EL (cell line): ENCODE measurements around the gene TENT5C.

Experiments used
- DNase-seq: peaks from one replicate; pipeline ENCODE4 v3.0.0-alpha.2; 2016

TENT5C gene

GRCh38 chr1:117638759-117639158 is 32.9 kb downstream of the TENT5C start:
- DNase-seq, result no peak

GRCh38 chr1:117639741-117640140 is 33.9 kb downstream of the TENT5C start:
- DNase-seq, result no peak

- DNase-seq, result no peak
Observed at GRCh38 chr1:117641536-117641935, 35.7 kb downstream of the TENT5C start.

- DNase-seq, result no peak
Observed at GRCh38 chr1:117642963-117643362, 37.1 kb downstream of the TENT5C start.

DNA sequence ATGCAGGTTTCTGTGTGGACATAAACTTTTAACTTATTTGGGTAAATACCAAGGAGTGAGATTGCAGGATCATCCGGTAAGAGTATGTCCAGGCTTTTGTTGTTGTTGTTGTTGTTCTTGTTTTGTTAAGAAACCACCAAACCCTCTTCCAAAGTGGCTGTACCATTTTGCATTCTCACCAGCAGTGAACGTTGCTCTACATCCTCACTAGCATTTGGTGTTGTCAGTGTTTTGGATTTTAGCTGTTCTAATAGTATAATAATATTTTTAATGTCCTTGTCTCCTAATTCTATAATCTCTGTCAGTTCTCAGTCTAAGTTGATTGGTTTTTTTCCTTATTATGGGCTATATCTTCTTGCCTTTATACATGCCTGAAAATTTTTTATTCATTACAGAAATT is 37.8 kb downstream of the TENT5C start:
- DNase-seq, result no peak

- no peak for DNase-seq
Observed at GRCh38 chr1:117644696-117645311, 39.0 kb downstream of the TENT5C start.

GRCh38 chr1:117645343-117645742 is 39.5 kb downstream of the TENT5C start:
- no peak for DNase-seq

- peak; percentile 16 for DNase-seq
Observed at GRCh38 chr1:117646007-117646811, 40.4 kb downstream of the TENT5C start.

DNA sequence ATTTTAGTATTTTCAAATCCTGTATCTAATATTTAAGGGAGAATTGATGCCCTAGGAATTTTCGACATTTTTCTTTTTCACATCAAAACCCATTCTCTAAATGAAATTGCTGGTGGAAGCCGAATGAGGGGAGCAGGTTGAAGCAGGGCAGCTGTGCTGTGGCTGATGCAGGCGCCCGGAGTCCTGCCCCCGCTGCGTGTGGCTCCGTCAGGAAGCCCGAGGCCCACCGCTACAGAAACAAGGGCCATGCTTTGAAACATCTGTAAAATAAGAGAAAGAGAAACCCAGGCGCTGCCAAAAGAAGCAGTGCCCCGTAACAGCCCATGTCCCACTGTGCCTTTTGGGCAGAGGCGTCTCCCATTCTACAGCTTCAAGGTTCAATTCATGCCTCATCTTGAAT is 41.1 kb downstream of the TENT5C start:
- DNase-seq, result no peak

DNA sequence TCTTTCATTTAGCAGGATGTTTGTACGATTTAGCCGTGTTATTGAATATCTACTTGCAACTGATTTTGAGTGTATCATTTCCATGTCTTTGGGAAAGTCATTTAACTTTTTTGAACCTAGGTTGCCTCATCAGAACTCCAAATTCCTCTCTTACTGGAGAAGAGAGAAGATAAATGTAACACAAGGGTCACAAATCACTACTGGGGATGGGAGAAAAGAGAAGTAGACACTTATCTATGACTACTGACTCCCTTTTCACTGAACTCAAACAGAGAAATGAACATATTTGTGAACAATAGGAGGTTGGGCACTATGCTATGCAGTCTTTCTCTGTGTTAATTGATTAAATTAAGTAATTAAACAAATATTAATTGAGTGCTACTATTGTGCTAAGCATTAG is 42.2 kb downstream of the TENT5C start:
- no peak for DNase-seq

- no peak for DNase-seq
Observed at GRCh38 chr1:117650840-117651568, 45.2 kb downstream of the TENT5C start.

DNA sequence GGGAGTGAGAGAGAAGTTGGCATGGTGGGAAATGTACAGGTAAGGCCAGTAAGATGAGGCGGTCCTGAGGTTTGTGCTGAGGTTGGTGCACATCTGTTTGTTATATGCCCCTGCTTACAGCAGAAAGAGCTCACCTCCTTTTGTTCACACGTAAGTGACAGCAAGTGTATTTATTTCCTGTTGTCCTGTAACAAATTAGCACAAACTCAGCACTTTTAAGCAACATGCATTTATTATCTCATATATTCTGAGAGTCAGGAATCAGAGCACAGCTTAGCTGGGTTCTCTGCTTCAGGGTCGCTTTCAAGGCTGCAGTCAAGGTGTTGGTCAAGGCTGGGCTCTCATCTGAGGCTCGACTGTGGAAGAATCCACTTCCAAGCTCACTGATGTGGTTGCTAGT is 45.8 kb downstream of the TENT5C start:
- no peak for DNase-seq

GRCh38 chr1:117652421-117652820 is 46.6 kb downstream of the TENT5C start:
- DNase-seq, result no peak

DNA sequence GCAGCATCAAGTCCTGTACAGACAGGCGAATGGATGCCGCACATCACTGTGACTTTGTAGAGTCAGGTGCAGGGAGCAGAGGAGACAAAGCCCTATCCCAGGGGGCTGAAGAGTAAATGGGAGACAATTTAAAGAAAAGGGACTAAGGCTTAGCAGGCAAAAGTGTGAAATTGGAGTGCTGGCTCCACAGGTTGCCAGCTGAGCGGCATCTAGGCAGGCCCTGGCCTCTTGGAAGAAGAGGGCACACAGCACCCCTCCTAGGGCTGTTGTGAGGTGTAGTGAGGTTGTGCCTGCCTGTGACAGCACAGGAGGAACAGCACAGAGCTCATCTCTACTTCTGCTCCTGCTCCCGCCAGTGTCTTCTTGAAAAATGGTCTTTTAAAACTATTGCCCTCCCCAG is 47.3 kb downstream of the TENT5C start:
- DNase-seq, result no peak

- no peak for DNase-seq
Observed at GRCh38 chr1:117653732-117654492, 48.1 kb downstream of the TENT5C start.

DNA sequence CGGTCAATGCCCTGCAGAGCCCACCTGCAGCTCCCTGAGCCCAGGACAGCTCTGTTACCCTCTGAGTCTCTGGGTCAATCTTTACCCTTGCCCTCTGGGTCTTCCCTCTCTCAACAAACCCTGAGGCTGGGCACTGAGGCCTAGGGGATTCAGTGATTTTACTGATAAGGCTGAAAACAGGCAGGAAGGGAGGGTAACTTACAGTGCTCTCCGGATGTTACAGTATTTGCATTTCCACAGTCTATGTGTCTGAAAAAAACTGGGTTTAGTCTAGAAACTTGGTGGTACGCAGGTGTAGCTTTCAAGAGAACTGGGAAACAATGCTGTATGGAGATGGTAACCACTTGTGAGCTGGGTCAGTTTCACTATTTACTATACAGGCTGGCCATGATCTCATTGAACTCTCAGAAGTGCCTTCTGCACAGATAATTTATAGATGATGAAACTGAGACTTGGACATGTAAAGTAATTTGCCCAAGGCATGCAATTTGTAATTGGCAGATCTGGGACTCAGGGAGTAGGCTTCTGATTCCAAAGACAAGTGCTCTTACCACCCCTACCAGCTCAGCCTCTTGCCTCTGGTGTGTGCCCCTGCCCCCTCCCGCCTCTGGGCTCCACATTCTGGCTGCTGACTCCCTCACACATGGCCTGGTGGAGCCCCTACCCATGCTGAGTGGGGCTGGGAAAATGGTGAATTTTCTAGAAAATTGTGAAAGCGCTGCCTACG is 48.8 kb downstream of the TENT5C start:
- peak; percentile 14 for DNase-seq

DNA sequence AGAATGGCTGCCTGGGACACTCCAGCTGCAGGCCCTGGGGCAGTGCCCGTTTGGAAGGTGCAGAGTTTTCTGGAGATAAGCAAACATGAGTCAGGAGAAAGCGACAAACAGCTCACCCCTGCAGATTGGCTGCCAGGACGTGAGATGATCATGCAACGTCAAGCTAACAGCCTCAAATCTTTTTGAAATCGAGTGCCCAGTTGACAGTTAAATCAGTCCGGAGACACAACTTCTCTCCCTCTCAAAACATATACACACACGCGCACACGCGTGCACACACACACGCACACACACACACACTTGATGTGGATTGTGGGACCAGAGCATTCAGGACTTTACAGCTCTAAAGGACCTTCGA is 49.4 kb downstream of the TENT5C start:
- DNase-seq, result peak; percentile 22

GRCh38 chr1:117656202-117656641 is 50.4 kb downstream of the TENT5C start:
- no peak for DNase-seq

DNA sequence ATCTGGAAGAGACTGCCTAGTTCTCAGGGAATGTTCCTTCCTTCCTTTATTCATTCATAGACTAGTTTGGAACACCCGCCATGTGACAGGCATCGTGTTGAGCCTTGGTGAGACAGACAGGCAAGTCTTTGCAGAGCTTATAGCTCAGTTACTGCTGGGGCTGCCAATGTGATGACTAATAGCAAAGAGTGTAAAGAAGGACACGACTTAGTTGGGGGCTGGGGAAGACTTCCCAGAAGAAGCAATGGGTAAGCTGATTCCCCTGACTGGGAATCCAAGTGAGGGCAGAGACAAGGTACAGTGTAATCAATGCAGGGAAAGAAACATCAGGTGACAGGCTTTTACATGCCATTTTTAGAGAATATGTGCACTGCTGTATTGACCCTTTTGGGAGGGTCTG is 51.2 kb downstream of the TENT5C start:
- DNase-seq, result peak; percentile 84

DNA sequence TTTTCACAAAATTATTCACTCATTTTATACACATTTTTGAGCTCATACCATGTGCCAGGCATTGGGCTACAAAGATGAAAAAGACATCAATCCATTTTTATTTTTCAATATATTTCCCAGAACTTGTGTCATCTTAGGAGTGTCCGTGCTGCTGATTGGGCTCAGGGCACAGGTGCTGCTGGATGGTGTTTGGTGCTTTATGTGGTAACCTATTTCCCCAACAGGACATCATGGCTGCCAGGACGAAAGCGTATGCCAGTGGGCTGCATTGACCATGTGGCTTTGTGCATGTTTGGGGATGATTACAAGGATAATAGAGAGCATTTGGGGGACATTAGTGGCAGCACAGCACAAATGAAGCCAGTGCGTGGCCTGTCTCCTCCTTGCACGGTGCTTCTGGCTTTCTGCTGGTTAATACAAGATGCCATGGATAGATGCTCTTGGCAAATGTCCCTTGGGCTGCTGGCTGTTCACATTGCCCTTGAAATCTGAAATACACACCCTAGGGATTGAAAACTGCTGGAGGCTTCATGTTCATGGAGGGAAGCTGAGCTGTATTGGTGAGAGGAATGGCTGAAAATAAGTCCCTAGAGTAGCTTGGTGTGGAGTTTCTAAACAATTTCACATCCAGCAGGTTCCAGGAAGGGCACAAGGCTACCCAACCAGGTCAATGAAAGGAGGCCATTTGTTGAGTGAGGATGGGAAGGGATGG is 52.3 kb downstream of the TENT5C start:
- no peak for DNase-seq

DNA sequence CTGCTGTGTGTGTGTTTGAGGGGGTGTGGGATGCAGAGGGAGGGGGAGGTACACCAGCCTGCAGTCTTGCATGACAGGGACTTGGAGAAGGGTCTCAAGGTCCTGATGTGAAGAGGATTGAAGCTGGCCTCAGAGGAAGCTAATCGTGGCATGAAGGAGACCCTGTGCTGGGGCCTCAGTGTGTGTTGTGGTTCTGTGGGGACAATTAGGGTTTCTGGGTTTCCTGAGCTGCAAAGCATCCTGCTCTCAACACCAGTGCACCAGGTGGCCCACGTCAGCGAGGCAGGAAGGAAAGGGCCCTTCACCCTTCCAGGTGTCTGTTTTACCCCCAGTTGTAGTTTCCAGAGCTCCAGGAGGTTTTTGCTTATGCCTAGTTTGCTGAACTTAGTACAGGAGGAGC is 52.8 kb downstream of the TENT5C start:
- no peak for DNase-seq
